ENCODE data around the gene ZNF48.

DNA sequence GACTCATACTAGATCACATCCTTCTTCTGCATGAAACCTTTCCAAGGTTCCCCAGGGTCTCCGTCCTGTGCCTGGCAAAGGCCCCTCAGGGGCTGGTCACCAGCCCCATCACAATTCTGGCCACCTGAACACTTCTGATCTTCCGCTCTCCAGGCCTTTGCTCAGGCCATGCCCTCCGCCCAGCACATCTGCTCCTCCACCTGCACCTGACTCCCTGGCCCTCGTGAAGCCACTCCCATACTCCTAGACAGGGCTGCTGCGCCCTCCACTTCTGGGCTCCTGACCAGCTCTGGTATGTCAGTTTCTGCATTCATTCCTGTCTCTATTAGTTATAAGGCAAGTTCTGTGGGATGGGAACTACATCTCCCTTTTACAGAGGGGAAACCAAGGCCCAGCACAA, 22.5 kb upstream of the ZNF48 start:
- TF ChIP-seq CTCF (IDR thresholded peaks at IDR 0.05; ENCODE audit: poor library complexity, severe bottlenecking) (no peak), EP300 (conservative IDR thresholded peaks at IDR 0.05; ENCODE audit: poor library complexity, severe bottlenecking) (no peak), POLR2AphosphoS5 (IDR thresholded peaks at IDR 0.05) (no peak), SMC3 (conservative IDR thresholded peaks at IDR 0.05; ENCODE audit: poor library complexity) (no peak)
